ENCODE measurements around the gene STAT5A. TPM values are rescaled to one million over a fixed set of nuclear protein-coding genes. Genes with fewer than 3 reads are reported as not detected.
"Not testable (repeated sequence)": the region's sequence is repeated elsewhere in the genome, so short reads cannot be mapped to it uniquely, and the experiment has no call there.

The STAT5A gene
- total RNA-seq, 1 experiment from 2014 or later, result 6.4 TPM

GRCh38 chr17:42240201-42240600, 48.1 kb upstream of the STAT5A start:
- no peak overlapping the region for H2BK20ac ChIP-seq (ENCODE audit: low read depth, low read length, poor library complexity, severe bottlenecking)
- no peaks in the 10 kb centered on the region for H3K9me3 ChIP-seq (ENCODE audit: control insufficient read depth, low read depth, low read length)
- no peak overlapping the region for H2BK5ac ChIP-seq (ENCODE audit: insufficient read length, low read length)
- no peak overlapping the region for H2BK15ac ChIP-seq (ENCODE audit: low read depth, low read length)
- peaks cover 10 to 20% of the 10 kb centered on the region in 2 experiments for H3K4me1 Mint-ChIP-seq
- H3K9me3 Mint-ChIP-seq, result no peaks in the 10 kb centered on the region
- H3K18ac ChIP-seq (ENCODE audit: insufficient read length, low read depth, low read length), result no peak overlapping the region
- H2BK12ac ChIP-seq (ENCODE audit: insufficient read length, low read depth, low read length), result no peak overlapping the region
- H2AK5ac ChIP-seq (ENCODE audit: insufficient read length, low read length), result no peak overlapping the region
- no peak overlapping the region for H3K4me2 ChIP-seq (ENCODE audit: insufficient read depth, insufficient read length, low read length)
- DNase-seq, result no peak
- H3K27me3 Mint-ChIP-seq (ENCODE audit: low read depth), result no peaks in the 10 kb centered on the region
- no peak overlapping the region for H4K91ac ChIP-seq (ENCODE audit: insufficient read length, low read depth, low read length)
- no peaks in the 10 kb centered on the region for H4K20me1 ChIP-seq (ENCODE audit: control insufficient read depth, insufficient read depth, insufficient read length)
- no peaks in the 10 kb centered on the region for H3K4me1 ChIP-seq (ENCODE audit: insufficient read depth, low read length)
- no peak overlapping the region for H2BK120ac ChIP-seq (ENCODE audit: low read depth, low read length, poor library complexity, severe bottlenecking)
- no peak overlapping the region for H3K14ac ChIP-seq (ENCODE audit: insufficient read depth, low read length)
- H2AFZ ChIP-seq (ENCODE audit: low read length), result no peak overlapping the region
- H3T11ph ChIP-seq (ENCODE audit: low read length), result no peak overlapping the region
- no peak overlapping the region for H4K8ac ChIP-seq (replicated peaks; ENCODE audit: insufficient read length, low read depth, low read length)
- H3K36me3 Mint-ChIP-seq (ENCODE audit: insufficient read depth in 1 of 3, low read depth in 3 of 3), result no peaks in the 10 kb centered on the region
- no peaks in the 10 kb centered on the region for H3K27me3 ChIP-seq (ENCODE audit: insufficient read depth, low read length)
- no peak for TF ChIP-seq CTCF (conservative IDR thresholded peaks at IDR 0.05)
- H3K4me3 Mint-ChIP-seq, result no peak overlapping the region
- H4K5ac ChIP-seq (ENCODE audit: insufficient read length, low read depth, low read length), result no peak overlapping the region
- no peaks in the 10 kb centered on the region for H3K79me1 ChIP-seq (ENCODE audit: insufficient read depth, low read depth, low read length, poor library complexity, severe bottlenecking)
- H3K4ac ChIP-seq (ENCODE audit: low read depth, low read length), result no peak overlapping the region
- no peak overlapping the region for H3K23ac ChIP-seq (ENCODE audit: insufficient read length, low read depth, low read length)
- H3K9ac ChIP-seq (ENCODE audit: extremely low read depth, insufficient read length, low read length), result no peak overlapping the region
- H3K56ac ChIP-seq (ENCODE audit: insufficient read length, low read depth, low read length), result no peak overlapping the region
- no peak overlapping the region for H3K27ac ChIP-seq (ENCODE audit: insufficient read length, low read depth, low read length)
- H3K27ac Mint-ChIP-seq, result no peak overlapping the region
- WGBS (ENCODE audit: extremely low coverage, insufficient read length, low lambda C conversion rate), result no CpG with 5 or more reads among the region's 5 CpGs
- H3K79me2 ChIP-seq (ENCODE audit: insufficient read depth, low read length), result no peaks in the 10 kb centered on the region
- no peaks in the 10 kb centered on the region for H3K23me2 ChIP-seq (ENCODE audit: insufficient read length, low read depth, low read length, poor library complexity, severe bottlenecking)

- not testable (repeated sequence) for H3T11ph ChIP-seq (ENCODE audit: low read length); H2BK15ac ChIP-seq (ENCODE audit: low read depth, low read length); H3K56ac ChIP-seq (ENCODE audit: insufficient read length, low read depth, low read length); H3K18ac ChIP-seq (ENCODE audit: insufficient read length, low read depth, low read length); DNase-seq; H3K27ac ChIP-seq (ENCODE audit: insufficient read length, low read depth, low read length); H4K20me1 ChIP-seq (ENCODE audit: control insufficient read depth, insufficient read depth, insufficient read length); H2BK20ac ChIP-seq (ENCODE audit: low read depth, low read length, poor library complexity, severe bottlenecking); H3K9ac ChIP-seq (ENCODE audit: extremely low read depth, insufficient read length, low read length); H3K4me2 ChIP-seq (ENCODE audit: insufficient read depth, insufficient read length, low read length); H3K79me2 ChIP-seq (ENCODE audit: insufficient read depth, low read length); H3K23ac ChIP-seq (ENCODE audit: insufficient read length, low read depth, low read length); H3K79me1 ChIP-seq (ENCODE audit: insufficient read depth, low read depth, low read length, poor library complexity, severe bottlenecking); H4K8ac ChIP-seq (replicated peaks; ENCODE audit: insufficient read length, low read depth, low read length); H2AFZ ChIP-seq (ENCODE audit: low read length); H4K91ac ChIP-seq (ENCODE audit: insufficient read length, low read depth, low read length); H3K4ac ChIP-seq (ENCODE audit: low read depth, low read length); H2BK12ac ChIP-seq (ENCODE audit: insufficient read length, low read depth, low read length); H4K5ac ChIP-seq (ENCODE audit: insufficient read length, low read depth, low read length); H3K4me1 ChIP-seq (ENCODE audit: insufficient read depth, low read length); H2BK120ac ChIP-seq (ENCODE audit: low read depth, low read length, poor library complexity, severe bottlenecking); H3K9me3 Mint-ChIP-seq; H3K36me3 Mint-ChIP-seq (ENCODE audit: insufficient read depth in 1 of 3, low read depth in 3 of 3); H2BK5ac ChIP-seq (ENCODE audit: insufficient read length, low read length); H3K9me3 ChIP-seq (ENCODE audit: control insufficient read depth, low read depth, low read length); H3K27me3 Mint-ChIP-seq (ENCODE audit: low read depth); H3K27me3 ChIP-seq (ENCODE audit: insufficient read depth, low read length); H3K14ac ChIP-seq (ENCODE audit: insufficient read depth, low read length); H2AK5ac ChIP-seq (ENCODE audit: insufficient read length, low read length); H3K27ac Mint-ChIP-seq; H3K23me2 ChIP-seq (ENCODE audit: insufficient read length, low read depth, low read length, poor library complexity, severe bottlenecking); H3K4me3 Mint-ChIP-seq
- peaks cover 10 to 20% of the 10 kb centered on the region in 2 experiments for H3K4me1 Mint-ChIP-seq
- WGBS (ENCODE audit: extremely low coverage, insufficient read length, low lambda C conversion rate), result no CpG with 5 or more reads among the region's 4 CpGs
Measured at GRCh38 chr17:42240863-42241262, 47.4 kb upstream of the STAT5A start.
